Measurements from ENCODE around the gene NMNAT3.

- no peak for TF ChIP-seq TCF4 (CRISPR knock-in tag; IDR thresholded peaks at IDR 0.05; ENCODE audit: borderline replicate concordance)
- TF ChIP-seq PPARA (CRISPR knock-in tag; IDR thresholded peaks at IDR 0.05; ENCODE audit: borderline replicate concordance) = no peak
- TF ChIP-seq, protein P1, sequence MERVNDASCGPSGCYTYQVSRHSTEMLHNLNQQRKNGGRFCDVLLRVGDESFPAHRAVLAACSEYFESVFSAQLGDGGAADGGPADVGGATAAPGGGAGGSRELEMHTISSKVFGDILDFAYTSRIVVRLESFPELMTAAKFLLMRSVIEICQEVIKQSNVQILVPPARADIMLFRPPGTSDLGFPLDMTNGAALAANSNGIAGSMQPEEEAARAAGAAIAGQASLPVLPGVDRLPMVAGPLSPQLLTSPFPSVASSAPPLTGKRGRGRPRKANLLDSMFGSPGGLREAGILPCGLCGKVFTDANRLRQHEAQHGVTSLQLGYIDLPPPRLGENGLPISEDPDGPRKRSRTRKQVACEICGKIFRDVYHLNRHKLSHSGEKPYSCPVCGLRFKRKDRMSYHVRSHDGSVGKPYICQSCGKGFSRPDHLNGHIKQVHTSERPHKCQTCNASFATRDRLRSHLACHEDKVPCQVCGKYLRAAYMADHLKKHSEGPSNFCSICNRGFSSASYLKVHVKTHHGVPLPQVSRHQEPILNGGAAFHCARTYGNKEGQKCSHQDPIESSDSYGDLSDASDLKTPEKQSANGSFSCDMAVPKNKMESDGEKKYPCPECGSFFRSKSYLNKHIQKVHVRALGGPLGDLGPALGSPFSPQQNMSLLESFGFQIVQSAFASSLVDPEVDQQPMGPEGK (CRISPR knock-in tag; IDR thresholded peaks at IDR 0.05; ENCODE audit: borderline replicate concordance) = no peak
These were observed 79.8 kb downstream of the NMNAT3 start for GRCh38 chr3:139597947-139598346.

Data from SK-N-SH treated with all-trans-retinoic acid at 6 μM for 48 hours (cell line).